DND-41 (cell line): Measurements from ENCODE around the gene KIAA1549.
"Not testable (repeated sequence)": the region's sequence is repeated elsewhere in the genome, so short reads cannot be mapped to it uniquely, and the experiment has no call there.

Experiments used
- ATAC-seq: fragments of 200-7000 bp; cut with Tn5 transposase; 3 replicates; pipeline ENCODE4 v1.9.1; 2021; ENCODE audit warnings: low read depth; ENCODE audit not compliant: insufficient read depth
- DNase-seq: peaks from one replicate; pipeline ENCODE4 v3.0.0-alpha.2; 2020
- H2AFZ ChIP-seq: 2 replicates; pipeline ENCODE4 v1.6.0; 2012; ENCODE audit warnings: low read depth, low read length
- H3K27ac ChIP-seq: 2 replicates; pipeline ENCODE4 v1.5.1; 2012; ENCODE audit warnings: low read length, inconsistent platforms
- H3K27me3 ChIP-seq: fragments of 200-600 bp; sonication (generic); 2 replicates; pipeline ENCODE4 v1.6.0; 2012; ENCODE audit warnings: low read length, mild to moderate bottlenecking, inconsistent platforms; ENCODE audit not compliant: insufficient read depth, poor library complexity
- H3K36me3 ChIP-seq: 2 replicates; pipeline ENCODE4 v1.5.1; 2012; ENCODE audit warnings: low read length, inconsistent platforms; ENCODE audit not compliant: insufficient read depth
- H3K4me1 ChIP-seq: 2 replicates; pipeline ENCODE4 v1.5.1; 2012; ENCODE audit warnings: mild to moderate bottlenecking, low read length; ENCODE audit not compliant: insufficient read depth
- H3K4me2 ChIP-seq: 2 replicates; pipeline ENCODE4 v1.6.0; 2012; ENCODE audit warnings: mild to moderate bottlenecking, moderate library complexity, low read length, inconsistent platforms; ENCODE audit not compliant: insufficient read depth
- H3K4me3 ChIP-seq, 2 experiments: fragments of 200-600 bp in 1 of 2; shearing (Covaris generic) in 1 of 2; 2 replicates each; pipeline ENCODE4 v1.5.1; 2012 to 2016; ENCODE audit warnings: inconsistent platforms in 2 of 2, low read length in 2 of 2, mild to moderate bottlenecking in 2 of 2, low read depth in 1 of 2, moderate library complexity in 1 of 2
- H3K79me2 ChIP-seq: 2 replicates; pipeline ENCODE4 v1.6.0; 2012; ENCODE audit warnings: low read length, inconsistent platforms; ENCODE audit not compliant: insufficient read depth
- H3K9ac ChIP-seq: 2 replicates; pipeline ENCODE4 v1.6.0; 2012; ENCODE audit warnings: low read depth, mild to moderate bottlenecking, inconsistent platforms, low read length, moderate library complexity
- H3K9me3 ChIP-seq: 2 replicates; pipeline ENCODE4 v1.5.1; 2012; ENCODE audit warnings: low read length, moderate library complexity, mild to moderate bottlenecking, inconsistent platforms; ENCODE audit not compliant: insufficient read depth, severe bottlenecking
- H4K20me1 ChIP-seq: 2 replicates; pipeline ENCODE4 v1.6.0; 2012; ENCODE audit warnings: low read length; ENCODE audit not compliant: insufficient read depth
- CTCF ChIP-seq: IDR thresholded peaks from 2 replicates; pipeline ENCODE4 v1.5.1; 2012; ENCODE audit warnings: borderline replicate concordance, low read length, moderate library complexity, mild to moderate bottlenecking; ENCODE audit not compliant: poor library complexity, severe bottlenecking; ENCODE audit errors: extremely low read depth
- EZH2 ChIP-seq: IDR thresholded peaks from 3 replicates; pipeline ENCODE4 v1.6.1; 2012; ENCODE audit warnings: borderline replicate concordance, low read depth, mild to moderate bottlenecking, moderate library complexity, low read length, inconsistent platforms; ENCODE audit not compliant: severe bottlenecking

KIAA1549 gene

GRCh38 chr7:138816650-138817049 lies 164.5 kb downstream of the KIAA1549 start:
- ATAC-seq: no peak
- H3K4me2 ChIP-seq: no peak overlapping the region

GRCh38 chr7:138814816-138815332 lies 166.3 kb downstream of the KIAA1549 start:
- Histone ChIP-seq H3K36me3 (no peaks in the 10 kb centered on the region), H3K27me3 (no peaks in the 10 kb centered on the region), H3K4me1 (peaks cover 21% of the 10 kb centered on the region), H2AFZ (no peak overlapping the region), H4K20me1 (no peaks in the 10 kb centered on the region), H3K9me3 (no peaks in the 10 kb centered on the region), H3K79me2 (no peaks in the 10 kb centered on the region), H3K4me3 (no peak overlapping the region), H3K9ac (no peak overlapping the region), H3K27ac (peak overlapping the region; percentile 13; the same call in 1 of the 2 replicates), H3K4me2 (no peak overlapping the region)
- TF ChIP-seq CTCF (no peak), EZH2 (no peak)
- no peak for DNase-seq
- no peak for ATAC-seq

More at GRCh38 chr7:138816650-138817049, 164.5 kb downstream of the KIAA1549 start:
- Histone ChIP-seq H3K9ac (no peak overlapping the region), H3K27ac (no peak overlapping the region), H2AFZ (no peak overlapping the region), H3K9me3 (no peaks in the 10 kb centered on the region), H3K4me1 (peaks cover 21% of the 10 kb centered on the region), H3K4me3 (no peak overlapping the region), H3K36me3 (no peaks in the 10 kb centered on the region), H3K27me3 (no peaks in the 10 kb centered on the region), H3K79me2 (no peaks in the 10 kb centered on the region), H4K20me1 (no peaks in the 10 kb centered on the region)
- TF ChIP-seq EZH2 (no peak), CTCF (no peak)
- DNase-seq: no peak

- TF ChIP-seq CTCF (no peak), EZH2 (no peak)
- H3K9me3 ChIP-seq: no peaks in the 10 kb centered on the region
- peaks cover 21% of the 10 kb centered on the region for H3K4me1 ChIP-seq
- H3K79me2 ChIP-seq: no peaks in the 10 kb centered on the region
- no peaks in the 10 kb centered on the region for H3K27me3 ChIP-seq
- H2AFZ ChIP-seq: 0 out of 2 replicates have a peak overlapping the region, but pooled peaks have one; percentile 60
- peak overlapping the region; percentile 52; the same call in 1 of the 2 replicates for H3K27ac ChIP-seq
- ATAC-seq (peak; percentile 88), DNase-seq (peak; percentile 35)
- no peak overlapping the region for H3K4me3 ChIP-seq
- peak overlapping the region; percentile 30; the same call in 1 of the 2 replicates for H3K4me2 ChIP-seq
- H3K36me3 ChIP-seq: no peaks in the 10 kb centered on the region
- no peaks in the 10 kb centered on the region for H4K20me1 ChIP-seq
- H3K9ac ChIP-seq: no peak overlapping the region
These were observed 167.2 kb downstream of the KIAA1549 start for GRCh38 chr7:138813945-138814344.

GRCh38 chr7:138811327-138811726 lies 169.9 kb downstream of the KIAA1549 start:
- H3K9me3 ChIP-seq, H3K27ac ChIP-seq, H3K4me2 ChIP-seq, H3K4me3 ChIP-seq, H3K79me2 ChIP-seq, H3K27me3 ChIP-seq, H2AFZ ChIP-seq, H3K36me3 ChIP-seq, DNase-seq, H4K20me1 ChIP-seq, ATAC-seq, H3K9ac ChIP-seq: not testable (repeated sequence)
- peaks cover 21% of the 10 kb centered on the region for H3K4me1 ChIP-seq
